ENCODE measurements around the gene SLC46A2.

DNA sequence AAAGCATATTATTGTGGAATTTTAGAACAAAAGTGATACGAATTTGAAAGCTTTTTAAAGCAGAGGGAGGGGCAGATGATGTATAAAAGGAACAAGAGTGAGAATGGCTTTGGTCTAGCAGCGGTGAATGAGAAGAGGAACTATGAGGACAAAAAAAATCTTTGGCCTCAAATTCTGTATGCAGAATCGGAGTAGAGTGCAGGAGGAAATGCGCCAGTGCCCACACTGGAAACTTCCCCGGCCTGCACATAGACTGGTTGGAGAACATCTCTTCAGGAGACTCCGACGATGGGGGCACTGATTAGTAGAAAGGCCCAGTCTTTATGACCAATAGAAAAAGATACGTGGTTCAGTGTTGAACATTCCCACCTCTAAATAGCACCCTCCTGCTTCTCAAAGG lies 51.3 kb downstream of the SLC46A2 start:
- TF ChIP-seq POLR2A (IDR thresholded peaks at IDR 0.05), result no peak
- TF ChIP-seq, protein P1, sequence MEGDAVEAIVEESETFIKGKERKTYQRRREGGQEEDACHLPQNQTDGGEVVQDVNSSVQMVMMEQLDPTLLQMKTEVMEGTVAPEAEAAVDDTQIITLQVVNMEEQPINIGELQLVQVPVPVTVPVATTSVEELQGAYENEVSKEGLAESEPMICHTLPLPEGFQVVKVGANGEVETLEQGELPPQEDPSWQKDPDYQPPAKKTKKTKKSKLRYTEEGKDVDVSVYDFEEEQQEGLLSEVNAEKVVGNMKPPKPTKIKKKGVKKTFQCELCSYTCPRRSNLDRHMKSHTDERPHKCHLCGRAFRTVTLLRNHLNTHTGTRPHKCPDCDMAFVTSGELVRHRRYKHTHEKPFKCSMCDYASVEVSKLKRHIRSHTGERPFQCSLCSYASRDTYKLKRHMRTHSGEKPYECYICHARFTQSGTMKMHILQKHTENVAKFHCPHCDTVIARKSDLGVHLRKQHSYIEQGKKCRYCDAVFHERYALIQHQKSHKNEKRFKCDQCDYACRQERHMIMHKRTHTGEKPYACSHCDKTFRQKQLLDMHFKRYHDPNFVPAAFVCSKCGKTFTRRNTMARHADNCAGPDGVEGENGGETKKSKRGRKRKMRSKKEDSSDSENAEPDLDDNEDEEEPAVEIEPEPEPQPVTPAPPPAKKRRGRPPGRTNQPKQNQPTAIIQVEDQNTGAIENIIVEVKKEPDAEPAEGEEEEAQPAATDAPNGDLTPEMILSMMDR (IDR thresholded peaks at IDR 0.05), result no peak
- no peak for TF ChIP-seq POLR2AphosphoS5 (IDR thresholded peaks at IDR 0.05)
- TF ChIP-seq EP300 (IDR thresholded peaks at IDR 0.05; ENCODE audit: low read depth), result no peak

All from transverse colon (tissue), 4 donors.